NCI-H146 treated with DMSO at 0.1 percent for 48 hours (cell line): ENCODE measurements around the gene ATP9A.
A peak's percentile ranks its signal among the peaks of the same experiment; 100 is the strongest.

Source experiments
- DNase-seq: peaks from one replicate; lab custom pipeline; 2025; ENCODE audit not compliant: unreplicated experiment; lab: John Stamatoyannopoulos, UW

The ATP9A gene

GRCh38 chr20:51608061-51608460, 160.1 kb downstream of the ATP9A start:
- no peak for DNase-seq

GRCh38 chr20:51607170-51607569, 161.0 kb downstream of the ATP9A start:
- no peak for DNase-seq

- no peak for DNase-seq
Observed at GRCh38 chr20:51604851-51605250, 163.3 kb downstream of the ATP9A start.

GRCh38 chr20:51602131-51602530, 166.1 kb downstream of the ATP9A start:
- DNase-seq = no peak

GRCh38 chr20:51600950-51601349, 167.2 kb downstream of the ATP9A start:
- no peak for DNase-seq

- no peak for DNase-seq
Observed at GRCh38 chr20:51600016-51600420, 168.2 kb downstream of the ATP9A start.

- DNase-seq = no peak
Observed at GRCh38 chr20:51598556-51598955, 169.6 kb downstream of the ATP9A start.

- no peak for DNase-seq
Observed at GRCh38 chr20:51597389-51598231, 170.6 kb downstream of the ATP9A start.

GRCh38 chr20:51596668-51597388, 171.4 kb downstream of the ATP9A start:
- DNase-seq = no peak

GRCh38 chr20:51595744-51596143, 172.4 kb downstream of the ATP9A start:
- DNase-seq = no peak

GRCh38 chr20:51595058-51595532, 173.1 kb downstream of the ATP9A start:
- DNase-seq = peak; percentile 23

GRCh38 chr20:51594236-51595057, 173.7 kb downstream of the ATP9A start:
- no peak for DNase-seq

- DNase-seq = no peak
Observed at GRCh38 chr20:51593584-51593983, 174.6 kb downstream of the ATP9A start.

GRCh38 chr20:51592564-51592963, 175.6 kb downstream of the ATP9A start:
- no peak for DNase-seq

GRCh38 chr20:51591871-51592270, 176.3 kb downstream of the ATP9A start:
- no peak for DNase-seq

- no peak for DNase-seq
Observed at GRCh38 chr20:51588762-51589161, 179.4 kb downstream of the ATP9A start.

- no peak for DNase-seq
Observed at GRCh38 chr20:51587145-51587544, 181.0 kb downstream of the ATP9A start.

GRCh38 chr20:51586005-51586440, 182.2 kb downstream of the ATP9A start:
- DNase-seq = no peak

GRCh38 chr20:51585148-51585547, 183.0 kb downstream of the ATP9A start:
- DNase-seq = no peak

GRCh38 chr20:51584737-51585136, 183.5 kb downstream of the ATP9A start:
- no peak for DNase-seq

- no peak for DNase-seq
Observed at GRCh38 chr20:51584116-51584515, 184.1 kb downstream of the ATP9A start.
